Brain pericyte (primary cell): ENCODE results near the gene NSUN2.
"Not testable (repeated sequence)": the region's sequence is repeated elsewhere in the genome, so short reads cannot be mapped to it uniquely, and the experiment has no call there.

ENCODE experiments used
- DNase-seq: peaks from one replicate; pipeline ENCODE4 v3.0.0-alpha.2; 2012; ENCODE audit warnings: low read depth, low spot score

The NSUN2 gene

DNA sequence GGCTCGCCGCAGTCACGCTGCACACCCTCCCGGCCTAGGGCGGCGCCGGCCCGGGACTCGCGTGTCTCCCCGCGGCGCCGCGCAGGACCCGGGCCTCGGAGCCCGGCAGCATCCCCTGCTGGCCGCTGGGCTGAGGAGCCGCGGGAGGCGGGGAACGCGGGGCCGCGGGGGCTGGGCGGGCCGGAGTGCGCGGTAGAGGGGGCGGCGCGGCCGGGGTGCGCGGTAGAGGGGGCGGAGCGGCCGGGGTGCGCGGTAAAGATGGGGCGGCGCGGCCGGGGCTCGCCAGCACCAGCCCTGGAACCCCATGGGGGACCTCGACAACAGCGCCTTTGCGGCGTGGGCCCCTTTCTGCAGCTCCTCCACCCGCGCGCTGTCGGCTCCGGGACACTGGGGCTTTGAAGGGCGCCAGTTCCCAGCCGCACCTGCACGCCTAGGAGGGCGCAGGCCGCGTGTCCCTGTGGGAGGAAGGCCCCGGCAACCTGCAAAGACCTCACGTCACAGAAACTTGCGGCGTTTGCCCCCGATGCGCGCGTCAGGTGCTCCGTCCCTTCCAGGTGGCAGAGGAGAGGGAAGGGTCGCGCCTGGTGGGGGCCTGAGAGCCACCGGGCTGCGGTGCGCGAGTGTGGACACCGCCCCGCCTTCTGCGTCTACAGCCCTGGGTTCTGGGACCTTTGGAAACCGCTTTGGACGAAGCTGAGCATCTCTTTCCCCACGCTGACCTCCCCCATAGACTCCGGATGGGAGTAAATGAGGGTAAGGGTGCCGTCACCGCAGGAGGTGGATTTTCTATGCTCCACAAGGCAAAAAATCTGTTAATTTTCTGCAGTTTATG lies 49.6 kb downstream of the NSUN2 start:
- DNase-seq, result no peak

DNA sequence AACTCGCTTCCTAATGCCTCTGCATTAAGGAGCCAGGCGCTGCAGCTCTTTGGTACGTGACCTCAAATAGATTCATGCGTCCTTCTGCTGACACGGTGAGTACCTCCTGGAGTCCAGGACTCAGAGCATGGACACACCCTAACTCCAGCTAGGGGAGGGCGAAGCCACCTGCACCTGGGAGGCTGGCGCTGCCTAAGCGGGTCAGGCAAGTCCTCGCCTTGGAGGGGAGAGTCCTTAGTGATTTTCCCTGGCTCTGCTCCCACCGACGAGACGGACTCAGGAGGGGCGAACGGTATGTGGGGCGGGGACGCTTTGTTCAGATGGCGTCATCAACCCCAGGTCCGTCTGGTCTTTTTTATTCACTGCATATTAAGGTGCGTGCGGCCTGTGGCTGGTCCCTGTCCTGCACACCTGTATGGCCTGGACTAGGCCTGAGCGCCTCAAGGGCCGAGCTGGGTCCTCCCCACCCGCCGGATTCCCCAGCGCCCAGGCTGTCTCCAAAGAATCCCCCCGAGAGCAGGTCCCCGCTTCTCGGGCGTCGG lies 50.3 kb downstream of the NSUN2 start:
- no peak for DNase-seq

DNA sequence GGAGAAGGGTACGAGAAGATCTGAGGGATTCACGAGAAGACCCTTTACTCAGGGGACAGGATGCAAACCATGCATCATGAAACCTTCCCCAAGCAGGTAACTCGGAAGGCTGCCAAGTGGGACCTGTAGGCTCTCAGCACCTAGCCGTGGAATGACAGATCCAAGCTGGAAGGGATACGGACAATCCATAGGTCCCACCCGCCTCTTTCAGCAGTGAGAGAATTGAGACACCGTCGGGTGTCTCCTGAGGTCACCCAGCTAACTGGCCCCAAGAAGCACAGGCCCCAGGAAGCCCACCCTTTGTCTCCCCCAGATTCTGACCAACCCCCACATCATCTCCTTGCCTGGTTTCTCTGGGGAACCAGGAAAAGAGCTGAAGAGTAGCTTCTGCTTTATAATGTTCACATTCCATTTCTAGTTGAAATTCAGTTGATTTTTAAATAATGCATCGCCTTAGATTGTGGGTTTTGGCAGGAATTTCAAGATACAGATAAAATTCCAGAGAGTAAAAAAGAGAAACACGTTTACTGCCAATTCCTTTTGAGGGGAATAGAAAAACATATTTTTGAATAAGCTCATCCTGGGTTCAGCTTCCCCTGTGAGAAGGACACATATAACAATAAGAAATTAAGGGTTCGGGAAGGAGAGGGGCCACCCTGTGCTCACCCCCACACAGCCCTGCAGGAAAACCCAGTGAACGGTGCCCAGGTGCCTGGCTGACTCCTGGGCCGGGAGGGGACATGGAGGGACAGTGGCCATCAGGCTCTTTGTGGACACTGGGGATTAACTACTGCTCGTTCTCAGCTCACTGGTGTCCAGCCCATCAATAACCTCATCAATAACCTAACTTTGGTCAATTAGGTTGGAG lies 51.1 kb downstream of the NSUN2 start:
- DNase-seq, result no peak

DNA sequence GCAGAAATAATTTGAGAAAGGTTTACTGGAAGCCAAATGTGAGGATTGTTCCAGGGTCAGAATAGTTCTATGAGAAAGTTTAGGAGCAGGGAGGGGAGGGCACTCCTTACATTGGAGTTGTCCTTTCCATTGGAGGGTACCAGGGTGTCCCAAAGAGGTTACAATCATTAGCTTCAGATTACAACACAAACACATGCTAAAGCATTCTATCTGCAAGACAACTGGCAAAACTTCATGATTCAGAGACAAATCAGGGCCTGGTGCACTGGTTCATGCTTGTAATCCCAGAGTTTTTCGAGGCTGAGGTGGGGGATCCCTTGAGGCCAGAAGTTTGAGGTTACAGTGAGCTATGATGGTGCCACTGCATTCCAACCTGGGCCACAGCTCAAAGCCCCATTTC lies 51.8 kb downstream of the NSUN2 start:
- no peak for DNase-seq

DNA sequence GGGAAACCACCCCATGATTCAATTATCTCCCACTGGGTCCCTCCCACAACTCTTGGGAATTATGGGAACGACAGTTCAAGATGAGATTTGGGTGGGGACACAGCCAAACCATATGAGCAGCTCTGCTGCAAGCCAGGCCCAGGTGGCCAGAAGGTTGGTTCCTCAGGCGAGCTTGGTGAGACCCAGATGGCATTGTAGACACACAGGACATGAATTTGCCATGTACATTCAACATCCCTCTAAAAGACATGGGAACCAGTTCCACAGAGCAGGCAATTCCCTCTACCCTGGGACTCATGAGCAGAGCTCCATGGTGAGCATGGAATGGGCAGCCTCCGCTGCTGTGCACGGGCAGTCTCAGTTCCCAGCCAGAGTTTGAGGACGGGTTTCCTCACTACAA lies 53.3 kb downstream of the NSUN2 start:
- no peak for DNase-seq

DNA sequence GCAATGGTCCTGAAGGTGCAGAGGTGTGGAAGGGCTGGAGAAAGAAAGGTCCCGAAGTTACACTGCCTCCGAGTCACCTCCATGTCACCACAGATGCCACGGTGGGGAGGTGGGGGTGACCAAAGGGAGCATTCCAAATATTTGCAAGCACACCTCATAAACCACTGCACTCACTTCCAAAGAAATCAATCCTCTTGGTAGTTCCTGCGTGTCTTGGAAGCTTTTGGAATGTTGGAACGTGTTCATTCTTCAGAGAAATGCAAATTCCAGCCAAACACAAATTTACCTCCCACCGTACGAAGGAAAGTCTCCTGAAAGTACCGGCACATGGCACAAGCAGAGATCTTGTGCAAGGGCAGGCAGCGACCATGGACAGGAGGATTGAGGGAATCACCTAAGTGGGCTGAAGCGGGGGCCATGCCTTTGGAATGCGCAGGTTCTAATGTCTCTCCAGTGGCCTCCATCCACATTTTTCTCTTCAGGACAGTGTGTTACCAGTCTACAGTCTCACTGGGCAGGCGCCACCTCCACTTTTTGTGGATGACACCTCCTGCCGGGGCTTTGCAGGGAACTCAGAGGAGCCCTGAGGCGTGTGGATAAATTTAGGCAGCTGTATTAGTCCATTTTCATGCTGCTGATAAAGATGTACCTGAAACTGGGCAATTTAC lies 54.0 kb downstream of the NSUN2 start:
- DNase-seq, result no peak

DNA sequence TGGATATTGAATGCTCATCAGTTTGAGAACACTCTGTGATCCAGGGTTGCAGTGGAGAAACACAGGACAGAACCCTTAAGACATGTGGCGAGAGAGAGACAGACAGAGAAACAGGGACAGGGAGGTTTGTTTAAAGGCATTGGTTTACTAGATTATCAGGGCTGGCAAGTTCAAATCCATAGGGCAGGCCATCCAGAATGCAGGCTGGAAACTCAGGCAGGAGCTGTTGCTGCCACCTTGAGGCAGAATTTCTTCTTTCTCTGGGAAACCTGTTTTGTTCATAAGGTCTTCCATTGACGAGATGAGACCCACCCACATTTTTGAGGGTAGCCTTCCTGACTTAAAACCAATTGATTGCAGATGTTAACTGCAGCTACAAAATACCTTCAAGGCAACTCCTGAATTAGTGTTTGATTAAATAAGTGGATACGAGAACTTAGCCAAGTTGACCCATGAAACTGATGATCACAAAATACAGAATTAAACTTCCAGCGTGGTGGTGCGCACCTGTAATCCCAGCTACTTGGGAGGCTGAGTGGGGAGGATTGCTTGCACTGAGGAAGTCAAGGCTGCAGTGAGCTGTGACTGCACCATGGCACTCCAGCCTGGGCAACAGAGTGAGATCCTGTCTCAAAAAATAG lies 55.9 kb downstream of the NSUN2 start:
- DNase-seq, result no peak

DNA sequence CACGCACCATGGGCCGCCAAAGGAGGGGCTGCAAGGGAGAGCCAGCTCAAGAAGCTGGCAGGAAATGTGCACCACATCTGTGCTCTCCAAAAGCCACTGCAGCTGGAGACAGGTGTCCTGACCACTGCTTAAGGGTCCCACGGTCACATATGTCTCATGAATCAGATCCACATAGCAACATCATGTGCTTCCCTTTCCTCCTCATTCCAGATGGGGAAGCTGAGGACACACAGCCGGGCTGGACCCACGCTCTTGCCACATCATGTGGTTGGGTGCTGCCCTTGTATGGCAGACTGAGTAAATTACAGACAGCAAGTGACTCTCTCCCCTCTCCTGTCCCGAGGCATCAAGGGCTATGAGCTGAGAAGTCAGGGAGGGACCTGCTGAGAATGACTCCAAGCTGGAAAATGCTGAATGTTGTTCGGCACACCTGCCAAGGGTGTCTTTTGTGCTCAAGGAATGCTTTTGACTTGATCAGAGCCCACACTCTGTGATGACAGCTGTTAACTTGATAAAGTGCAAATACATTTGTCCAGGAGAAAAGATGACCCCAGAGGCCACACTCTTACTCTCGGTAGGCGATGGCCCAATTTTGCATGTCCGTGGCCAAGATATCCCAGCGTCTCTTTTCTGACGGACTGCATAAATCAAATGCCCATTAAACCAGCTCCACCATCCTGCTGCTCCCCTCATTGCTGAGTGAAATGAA lies 58.2 kb downstream of the NSUN2 start:
- no peak for DNase-seq

DNA sequence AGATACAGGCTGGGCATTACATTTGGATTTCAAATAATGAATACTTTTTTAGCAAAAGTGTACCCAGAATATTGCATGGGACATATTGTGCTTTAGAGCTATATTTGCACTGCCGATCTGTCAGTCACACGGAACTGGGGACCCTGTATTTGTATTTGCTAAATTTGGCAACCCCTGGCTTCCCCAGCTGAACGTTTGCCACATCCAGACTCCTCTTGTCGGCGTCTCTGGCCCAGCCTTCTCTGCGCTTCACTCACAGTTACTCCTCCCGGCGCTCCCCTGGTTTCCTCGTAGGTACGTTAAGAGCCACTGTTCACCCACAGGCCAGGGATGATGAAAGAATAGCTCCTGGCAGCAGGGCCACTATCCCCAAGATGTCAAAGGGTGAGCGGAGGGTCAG lies 58.7 kb downstream of the NSUN2 start:
- DNase-seq, result no peak

DNA sequence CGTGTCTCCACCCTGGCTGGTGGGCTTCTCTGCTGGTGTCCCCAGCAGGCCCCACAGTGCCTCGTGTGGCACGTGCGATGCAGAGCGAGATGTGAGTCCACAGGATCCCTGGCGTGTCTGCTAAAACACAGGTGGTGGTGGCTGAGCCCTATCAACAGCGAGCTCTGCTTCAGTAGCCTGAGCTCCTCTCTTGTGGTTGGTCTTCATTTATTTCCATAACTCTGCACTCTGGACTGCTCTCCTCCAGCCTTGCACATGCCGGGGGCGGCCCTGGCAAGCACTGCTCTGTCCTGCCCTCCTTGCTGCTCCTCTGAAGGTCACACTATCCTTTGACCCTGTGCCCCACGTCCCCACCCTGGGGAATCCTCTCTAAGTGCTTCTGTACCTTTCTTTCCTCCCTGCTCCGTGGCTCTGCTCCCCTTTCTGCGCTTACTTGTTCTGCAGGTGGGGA lies 59.2 kb downstream of the NSUN2 start:
- DNase-seq, result no peak

DNA sequence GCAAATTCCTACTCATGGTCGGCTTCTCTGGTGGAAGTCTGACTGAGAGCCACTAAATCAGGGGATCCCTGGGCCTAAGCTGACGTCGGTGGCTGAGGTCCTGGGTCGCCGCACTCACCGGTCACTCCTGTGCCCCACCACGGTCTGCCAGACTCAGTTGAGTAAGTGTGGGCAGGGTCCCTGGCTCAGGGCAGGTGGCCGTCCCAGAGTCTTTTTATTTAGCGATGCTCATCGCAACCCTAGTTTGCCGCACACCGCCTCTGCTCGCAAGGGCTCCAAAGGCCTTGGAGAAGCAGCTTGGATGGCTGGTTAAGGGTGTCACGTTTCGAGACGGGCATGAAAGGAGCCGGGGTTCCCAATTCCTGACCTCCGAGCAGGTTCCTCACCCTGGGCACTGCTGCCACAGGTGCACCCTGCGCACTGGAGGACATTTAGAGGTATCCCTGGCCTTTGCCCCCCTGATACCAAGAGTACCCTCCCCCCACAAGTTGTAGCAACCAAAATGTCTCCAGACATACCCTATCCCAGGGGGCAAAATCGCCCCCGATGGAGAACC lies 59.9 kb downstream of the NSUN2 start:
- DNase-seq, result no peak

DNA sequence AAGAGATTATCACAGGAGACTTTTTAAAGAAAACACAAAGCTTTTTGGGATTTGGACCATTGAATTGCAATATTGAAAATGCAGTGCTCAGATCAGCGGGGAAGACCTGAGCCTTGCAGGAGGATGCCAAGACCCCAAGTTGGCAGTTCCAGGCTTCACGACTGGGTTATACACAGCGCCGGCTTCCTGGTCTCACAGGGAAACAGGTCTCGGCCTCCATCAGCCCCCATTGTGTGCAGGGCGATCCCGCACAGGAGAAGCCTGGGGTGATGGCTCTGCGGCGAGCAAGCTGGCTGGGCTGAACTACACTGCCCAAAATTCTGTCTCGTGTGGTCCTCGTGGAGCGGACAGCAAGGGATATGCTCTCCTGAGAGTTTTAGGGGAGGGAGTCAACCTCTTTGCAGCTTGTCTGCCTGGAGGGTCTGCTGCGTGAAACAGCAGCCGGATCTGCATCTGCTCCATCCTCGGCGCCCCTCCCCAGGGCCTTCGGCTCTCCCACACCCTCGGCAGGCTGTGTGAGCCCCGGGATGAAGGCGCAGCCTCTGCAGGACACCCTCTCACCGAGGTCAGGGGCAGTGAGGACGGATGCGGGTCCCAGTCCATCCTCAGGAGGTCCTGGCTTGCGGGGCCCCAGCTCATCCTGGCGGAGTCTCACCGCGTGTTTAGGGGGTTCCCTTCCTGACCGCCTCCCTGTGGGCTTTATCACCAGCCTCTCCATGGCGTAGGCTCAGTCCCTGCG lies 60.6 kb downstream of the NSUN2 start:
- no peak for DNase-seq

DNA sequence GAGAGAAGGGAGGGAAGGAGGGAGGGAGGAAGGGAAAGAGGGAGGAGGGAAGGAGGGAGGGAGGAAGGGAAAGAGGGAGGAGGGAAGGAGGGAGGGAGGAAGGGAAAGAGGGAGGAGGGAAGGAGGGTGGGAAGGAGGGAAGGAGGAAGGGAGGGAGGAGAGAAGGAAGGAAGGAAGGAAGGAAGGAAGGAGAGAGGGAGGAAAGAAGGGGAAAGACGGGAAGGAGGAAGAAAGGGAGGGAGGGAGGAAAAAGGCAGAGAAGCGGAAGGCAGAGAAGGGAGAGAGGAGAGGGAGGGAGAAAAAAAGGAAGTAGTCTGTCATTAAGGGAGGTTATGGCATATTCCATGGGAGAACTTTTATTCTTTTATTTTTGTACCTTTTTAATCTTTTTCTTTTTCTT lies 61.2 kb downstream of the NSUN2 start:
- DNase-seq, result not testable (repeated sequence)

DNA sequence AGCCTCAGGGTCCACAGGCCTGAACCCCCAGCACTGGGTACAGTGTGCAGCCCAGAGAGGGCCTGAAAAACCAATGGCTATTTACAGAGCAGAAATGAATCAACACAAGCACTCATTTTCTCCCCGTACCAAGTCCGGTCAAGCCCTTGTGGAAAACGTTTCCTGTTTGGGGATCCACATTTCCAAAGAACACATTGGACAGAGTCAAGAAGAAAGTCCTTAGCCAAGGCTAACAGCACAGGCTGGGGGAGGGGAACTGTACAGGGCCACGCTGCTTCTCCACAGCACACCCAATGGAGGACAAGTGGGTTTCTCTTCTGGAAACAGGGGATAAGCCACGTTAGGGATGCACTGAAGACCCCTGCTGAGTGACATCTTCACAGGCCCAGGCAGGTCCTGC lies 62.3 kb downstream of the NSUN2 start:
- no peak for DNase-seq

DNA sequence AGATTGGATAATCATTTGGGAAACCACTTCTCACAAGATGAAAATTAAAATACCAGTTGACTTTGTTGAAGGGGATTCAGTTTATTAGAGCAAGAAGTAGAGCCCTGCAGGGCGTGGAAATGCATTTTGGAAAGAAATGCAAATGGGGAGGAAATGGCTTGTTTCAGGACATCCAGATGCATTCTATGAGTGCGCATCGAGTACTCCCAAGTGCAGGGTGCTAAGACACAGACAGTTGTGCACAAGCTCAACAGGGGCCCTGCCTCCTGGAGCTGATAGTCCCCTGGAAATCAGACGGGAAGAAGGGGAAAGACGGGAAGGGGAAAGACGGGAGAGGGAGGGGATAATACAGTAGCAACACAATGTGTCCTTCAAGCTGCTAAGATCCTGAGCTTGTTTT lies 64.0 kb downstream of the NSUN2 start:
- no peak for DNase-seq

DNA sequence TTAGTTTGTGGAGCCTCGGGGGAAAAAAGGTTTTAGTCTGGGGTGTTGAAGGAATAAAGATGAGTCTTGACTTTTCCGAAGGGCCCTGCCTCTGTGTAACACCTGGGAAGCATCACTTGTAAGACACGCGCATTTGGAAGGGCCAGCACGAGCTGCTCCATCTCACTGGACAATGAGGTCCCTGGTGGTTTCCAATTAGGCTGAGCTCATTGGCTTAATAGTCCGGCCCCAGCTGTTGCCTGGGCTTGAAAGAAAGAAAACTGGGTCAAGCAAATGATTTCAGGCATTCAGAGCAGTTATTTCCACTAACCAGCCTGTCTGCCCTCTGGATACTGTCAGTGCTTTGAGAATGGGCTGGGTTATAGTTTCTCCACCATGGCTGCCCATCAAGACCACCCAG lies 64.5 kb downstream of the NSUN2 start:
- DNase-seq, result no peak

DNA sequence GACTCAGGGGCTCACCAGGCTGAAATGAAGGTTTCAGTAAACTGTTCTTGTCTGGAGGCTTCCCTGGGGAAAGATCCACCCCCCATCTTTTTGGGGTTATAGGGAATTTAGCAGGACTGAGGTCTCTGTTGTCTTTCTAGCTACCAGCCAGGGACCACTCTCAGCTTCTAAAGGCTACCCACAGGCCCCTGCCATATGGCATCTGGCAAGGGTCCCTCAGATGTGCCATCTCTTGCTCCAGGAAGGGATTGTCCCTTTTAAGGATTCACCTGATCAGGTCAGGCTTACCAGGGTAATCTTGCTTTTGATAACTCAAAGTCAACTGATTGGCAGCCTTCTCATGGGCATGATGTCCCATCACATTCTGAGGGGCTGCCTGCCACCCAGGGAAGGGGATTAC lies 65.0 kb downstream of the NSUN2 start:
- DNase-seq, result no peak

DNA sequence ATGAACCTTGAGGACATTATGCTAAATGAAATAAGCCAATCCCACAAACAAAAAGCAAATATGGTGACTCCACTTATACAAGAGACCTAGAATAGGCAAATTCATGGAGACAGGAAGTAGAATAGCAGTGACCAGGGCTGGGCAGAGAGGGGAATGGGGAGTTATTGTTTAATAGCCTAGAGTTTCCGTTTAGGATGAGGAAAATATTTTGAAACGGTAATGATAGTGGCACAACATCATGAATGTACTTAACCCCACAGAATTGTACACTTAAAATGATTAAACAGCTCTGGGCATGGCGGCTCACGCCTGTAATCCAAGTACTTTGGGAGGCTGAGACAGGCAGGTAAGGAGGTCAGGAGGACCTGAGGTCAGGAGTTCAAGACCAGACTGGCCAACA lies 65.8 kb downstream of the NSUN2 start:
- no peak for DNase-seq

DNA sequence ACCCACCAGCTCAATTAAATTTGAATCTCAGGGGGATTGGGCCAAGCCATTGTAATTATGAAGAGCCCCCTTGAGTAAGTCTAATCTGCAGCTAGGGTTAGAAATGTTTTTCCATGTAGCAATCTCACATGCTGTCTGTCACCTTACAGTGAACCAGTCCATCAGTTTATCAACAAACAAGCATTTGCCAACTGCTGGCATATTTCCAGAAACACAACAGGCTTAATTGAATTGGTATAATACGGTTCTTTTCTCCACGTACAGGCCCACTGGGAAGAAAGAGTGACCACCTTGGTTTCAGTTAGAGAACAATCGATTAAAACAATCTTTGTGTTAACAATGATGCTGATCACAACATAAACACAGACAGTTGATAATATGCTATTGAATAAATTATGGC lies 67.4 kb downstream of the NSUN2 start:
- DNase-seq, result no peak
